ENCODE results near the gene MYO1F.

DNA sequence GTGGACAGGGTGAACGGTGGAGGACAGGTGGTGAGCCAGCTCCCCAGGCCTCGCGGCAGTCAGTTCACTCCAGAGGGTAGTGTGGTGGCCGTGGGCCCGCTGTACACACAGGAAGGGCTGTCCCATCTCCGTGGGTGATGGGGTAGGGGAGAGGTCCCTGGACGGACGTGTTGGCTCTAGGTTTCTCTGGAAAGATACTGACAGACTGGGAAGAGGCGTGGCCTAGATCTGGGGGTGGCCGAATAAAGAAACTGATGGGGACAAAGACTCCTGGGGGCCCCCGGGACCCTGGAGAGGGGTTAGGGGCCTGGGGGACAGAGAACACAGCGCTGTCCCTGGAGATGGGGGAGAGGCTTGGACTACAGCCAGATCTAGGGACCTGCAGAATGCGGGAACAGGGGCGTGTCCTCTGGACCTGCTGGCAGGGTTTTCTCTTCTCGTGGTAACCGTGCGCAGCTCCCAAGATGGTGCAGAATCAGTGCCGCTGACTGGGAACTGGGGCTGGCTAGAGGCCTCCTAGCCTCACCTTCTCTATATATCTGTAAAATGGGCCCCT lies 70.8 kb downstream of the MYO1F start:
- TF ChIP-seq, protein P1, sequence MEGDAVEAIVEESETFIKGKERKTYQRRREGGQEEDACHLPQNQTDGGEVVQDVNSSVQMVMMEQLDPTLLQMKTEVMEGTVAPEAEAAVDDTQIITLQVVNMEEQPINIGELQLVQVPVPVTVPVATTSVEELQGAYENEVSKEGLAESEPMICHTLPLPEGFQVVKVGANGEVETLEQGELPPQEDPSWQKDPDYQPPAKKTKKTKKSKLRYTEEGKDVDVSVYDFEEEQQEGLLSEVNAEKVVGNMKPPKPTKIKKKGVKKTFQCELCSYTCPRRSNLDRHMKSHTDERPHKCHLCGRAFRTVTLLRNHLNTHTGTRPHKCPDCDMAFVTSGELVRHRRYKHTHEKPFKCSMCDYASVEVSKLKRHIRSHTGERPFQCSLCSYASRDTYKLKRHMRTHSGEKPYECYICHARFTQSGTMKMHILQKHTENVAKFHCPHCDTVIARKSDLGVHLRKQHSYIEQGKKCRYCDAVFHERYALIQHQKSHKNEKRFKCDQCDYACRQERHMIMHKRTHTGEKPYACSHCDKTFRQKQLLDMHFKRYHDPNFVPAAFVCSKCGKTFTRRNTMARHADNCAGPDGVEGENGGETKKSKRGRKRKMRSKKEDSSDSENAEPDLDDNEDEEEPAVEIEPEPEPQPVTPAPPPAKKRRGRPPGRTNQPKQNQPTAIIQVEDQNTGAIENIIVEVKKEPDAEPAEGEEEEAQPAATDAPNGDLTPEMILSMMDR (IDR thresholded peaks at IDR 0.05; ENCODE audit: insufficient read depth, low read length): no peak
- no peak for TF ChIP-seq POLR2AphosphoS5 (IDR thresholded peaks at IDR 0.05; ENCODE audit: low read depth)
